Measurements from ENCODE around the gene APOBEC3B. TPM values are rescaled to one million over a fixed set of nuclear protein-coding genes. Genes with fewer than 3 reads are reported as not detected.
"Not testable (repeated sequence)": the region's sequence is repeated elsewhere in the genome, so short reads cannot be mapped to it uniquely, and the experiment has no call there.

Gene APOBEC3B
- total and polyA plus RNA-seq, 9 donors = 0.43 to 1.9 (median 1.1) TPM; not detected in 1

DNA sequence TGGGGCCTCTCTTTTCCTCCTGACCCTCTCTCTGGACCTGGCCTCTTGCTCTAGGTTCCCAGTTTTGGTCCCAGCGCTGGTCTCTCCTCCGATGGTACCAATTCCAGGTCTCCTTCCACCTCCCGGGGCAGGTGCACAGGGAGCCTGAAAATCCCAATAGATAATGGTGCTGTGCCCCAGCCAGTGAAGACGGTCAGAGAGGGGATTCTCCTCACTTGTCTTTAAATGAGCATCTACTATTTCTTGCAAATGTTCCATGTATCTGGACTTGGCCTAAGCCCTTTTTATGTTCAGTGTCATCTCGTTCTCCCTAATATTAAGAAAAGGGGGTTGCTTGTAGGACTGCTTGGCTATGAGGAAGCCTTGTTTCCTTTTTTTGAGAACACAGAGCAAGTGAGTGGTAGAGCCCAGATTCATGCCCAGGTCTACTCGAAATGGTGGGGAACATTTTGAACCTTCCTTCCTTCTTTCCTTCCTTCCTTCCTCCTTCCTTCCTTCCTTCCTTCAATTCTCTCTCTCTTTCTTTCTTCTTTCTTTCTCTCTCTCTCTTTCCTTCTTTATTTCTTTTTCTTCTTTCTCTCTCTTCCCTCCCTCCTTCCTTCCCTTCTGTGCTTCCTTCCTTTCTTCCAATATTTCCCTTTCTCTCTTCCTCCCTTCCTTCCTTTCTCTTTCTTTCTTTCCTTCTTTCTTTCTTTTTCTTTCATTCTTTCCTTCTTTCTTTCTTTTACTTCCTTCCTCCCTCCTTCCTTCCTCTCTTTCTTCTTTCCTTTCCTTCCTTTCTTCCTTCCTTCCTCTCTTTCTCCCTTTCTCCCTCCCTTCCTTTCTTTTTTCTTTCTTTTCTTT, 24.1 kb upstream of the APOBEC3B start:
- no peaks in the 10 kb centered on the region for H3K27me3 ChIP-seq
- no peak for TF ChIP-seq POLR2A (IDR thresholded peaks at IDR 0.05)
- TF ChIP-seq, protein P1, sequence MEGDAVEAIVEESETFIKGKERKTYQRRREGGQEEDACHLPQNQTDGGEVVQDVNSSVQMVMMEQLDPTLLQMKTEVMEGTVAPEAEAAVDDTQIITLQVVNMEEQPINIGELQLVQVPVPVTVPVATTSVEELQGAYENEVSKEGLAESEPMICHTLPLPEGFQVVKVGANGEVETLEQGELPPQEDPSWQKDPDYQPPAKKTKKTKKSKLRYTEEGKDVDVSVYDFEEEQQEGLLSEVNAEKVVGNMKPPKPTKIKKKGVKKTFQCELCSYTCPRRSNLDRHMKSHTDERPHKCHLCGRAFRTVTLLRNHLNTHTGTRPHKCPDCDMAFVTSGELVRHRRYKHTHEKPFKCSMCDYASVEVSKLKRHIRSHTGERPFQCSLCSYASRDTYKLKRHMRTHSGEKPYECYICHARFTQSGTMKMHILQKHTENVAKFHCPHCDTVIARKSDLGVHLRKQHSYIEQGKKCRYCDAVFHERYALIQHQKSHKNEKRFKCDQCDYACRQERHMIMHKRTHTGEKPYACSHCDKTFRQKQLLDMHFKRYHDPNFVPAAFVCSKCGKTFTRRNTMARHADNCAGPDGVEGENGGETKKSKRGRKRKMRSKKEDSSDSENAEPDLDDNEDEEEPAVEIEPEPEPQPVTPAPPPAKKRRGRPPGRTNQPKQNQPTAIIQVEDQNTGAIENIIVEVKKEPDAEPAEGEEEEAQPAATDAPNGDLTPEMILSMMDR (IDR thresholded peaks at IDR 0.05) = no peak
- no peak for TF ChIP-seq EP300 (IDR thresholded peaks at IDR 0.05)
- no peak overlapping the region for H3K4me3 ChIP-seq
- no peak overlapping the region for H3K27ac ChIP-seq
- no peaks in the 10 kb centered on the region for H3K9me3 ChIP-seq
- H3K4me1 ChIP-seq (ENCODE audit: insufficient read depth) = no peaks in the 10 kb centered on the region
- DNase-seq = no peak
- no peaks in the 10 kb centered on the region for H3K36me3 ChIP-seq
- WGBS, 3 donors = 83 to 90% (median 85%) methylated on average over 6 of the region's 6 CpGs
- intact Hi-C loops (cut with DNase I) = no loop called here

DNA sequence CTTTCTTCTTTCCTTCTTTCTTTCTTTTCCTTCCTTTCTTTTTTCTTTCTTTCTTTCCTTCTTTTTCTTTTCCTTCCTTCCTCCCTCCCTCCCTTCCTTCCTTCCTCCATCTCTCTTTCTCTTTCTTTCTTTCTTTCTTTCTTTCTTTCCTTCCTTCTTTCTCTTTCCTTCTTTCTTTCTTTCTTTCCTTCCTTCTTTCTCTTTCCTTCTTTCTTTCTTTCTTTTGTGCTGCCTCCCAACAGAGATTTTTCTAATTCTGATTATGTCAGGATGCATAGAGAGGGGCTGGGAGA, 23.6 kb upstream of the APOBEC3B start:
- H3K4me1 ChIP-seq (ENCODE audit: insufficient read depth); intact Hi-C loops (cut with DNase I); H3K27ac ChIP-seq; H3K36me3 ChIP-seq; H3K4me3 ChIP-seq; H3K9me3 ChIP-seq; H3K27me3 ChIP-seq; DNase-seq: not testable (repeated sequence)

DNA sequence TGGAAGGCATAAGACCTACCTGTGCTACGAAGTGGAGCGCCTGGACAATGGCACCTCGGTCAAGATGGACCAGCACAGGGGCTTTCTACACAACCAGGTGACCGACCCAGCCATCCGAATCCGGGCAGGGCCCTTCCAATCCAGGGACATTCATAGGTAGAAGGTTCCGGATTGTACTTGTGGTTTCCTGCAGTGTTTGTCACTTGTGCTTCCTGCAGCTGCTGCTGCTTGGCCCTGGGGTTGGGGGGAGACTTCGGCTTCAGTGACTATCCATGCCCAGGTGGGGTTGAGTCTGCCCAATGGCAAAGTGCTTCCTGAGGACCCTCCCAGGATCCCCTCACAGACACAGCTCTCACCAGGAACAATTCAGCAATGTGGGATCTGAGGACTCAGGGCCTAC, 22.6 kb upstream of the APOBEC3B start:
- intact Hi-C loops (cut with DNase I) = no loop called here
- Histone ChIP-seq H3K4me1 (ENCODE audit: insufficient read depth) (no peaks in the 10 kb centered on the region), H3K27ac (no peak overlapping the region), H3K27me3 (no peaks in the 10 kb centered on the region), H3K4me3 (no peak overlapping the region), H3K36me3 (no peaks in the 10 kb centered on the region), H3K9me3 (no peaks in the 10 kb centered on the region)
- WGBS, 3 donors = 78 to 88% (median 84%) methylated on average over 8 of the region's 8 CpGs
- no peak for DNase-seq
- TF ChIP-seq POLR2A (IDR thresholded peaks at IDR 0.05) = no peak
- TF ChIP-seq, protein P1 (IDR thresholded peaks at IDR 0.05) = no peak
- TF ChIP-seq EP300 (IDR thresholded peaks at IDR 0.05) = no peak

DNA sequence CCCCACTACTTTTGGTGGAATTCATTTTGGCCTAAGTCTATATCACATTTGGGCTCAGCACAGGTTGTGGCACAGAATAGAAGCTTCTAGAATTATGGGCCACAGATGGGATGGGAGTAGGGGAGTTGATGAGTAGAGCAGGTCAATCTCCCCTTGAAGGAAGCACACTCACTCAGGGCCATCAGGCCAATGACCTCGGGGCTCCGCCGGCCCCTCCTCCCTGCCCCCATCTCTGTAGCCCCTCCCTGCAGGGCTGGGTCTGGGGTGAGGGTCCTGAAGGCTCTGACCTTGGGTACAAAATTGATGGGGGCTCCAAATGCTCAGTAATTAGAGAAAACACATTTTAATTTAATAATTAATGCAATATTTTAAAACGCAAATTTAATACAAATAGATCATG, 21.5 kb upstream of the APOBEC3B start:
- H3K9me3 ChIP-seq; intact Hi-C loops (cut with DNase I): not testable (repeated sequence)
- 74 to 90% (median 86%) methylated on average over 3 to 4 of the region's 4 CpGs for WGBS, 3 donors

DNA sequence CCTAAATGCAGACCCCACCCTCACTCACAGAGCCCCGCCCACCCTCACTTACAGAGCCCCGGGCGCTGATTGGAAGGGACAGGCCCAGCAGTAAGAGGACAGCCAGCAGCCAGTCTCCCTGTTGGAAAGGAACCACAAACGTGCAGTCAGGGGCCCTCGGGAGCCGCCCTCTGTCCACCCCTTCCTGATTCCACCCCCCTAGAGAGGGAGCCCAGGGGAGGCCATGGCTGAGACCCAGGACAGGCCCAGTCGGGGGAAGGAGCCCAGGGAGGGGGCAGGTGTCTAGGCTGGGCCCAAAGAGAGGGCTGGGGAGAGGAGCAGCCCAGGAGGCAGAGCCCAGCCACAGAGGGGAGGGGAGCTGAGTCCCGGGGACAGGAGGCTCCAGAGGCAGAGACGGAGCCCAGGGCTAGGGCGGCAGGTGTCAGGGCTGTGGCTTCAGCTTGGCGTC, 18.8 kb upstream of the APOBEC3B start:
- WGBS, 3 donors = 17 to 23% methylated on average over 9 to 11 of the region's 11 CpGs; no CpG with 5 or more reads in 1 of the 3 donors
- H3K4me1 ChIP-seq (ENCODE audit: insufficient read depth); intact Hi-C loops (cut with DNase I); H3K9me3 ChIP-seq; H3K36me3 ChIP-seq; H3K27me3 ChIP-seq; H3K4me3 ChIP-seq; H3K27ac ChIP-seq: not testable (repeated sequence)
- peak in 3 of 5 donors; percentile 35 to 45 (median 44) for DNase-seq

More for the DNA sequence above, 21.5 kb upstream of the APOBEC3B start:
- not testable (repeated sequence) for DNase-seq; H3K4me1 ChIP-seq (ENCODE audit: insufficient read depth); H3K27ac ChIP-seq; H3K4me3 ChIP-seq; H3K36me3 ChIP-seq; H3K27me3 ChIP-seq

DNA sequence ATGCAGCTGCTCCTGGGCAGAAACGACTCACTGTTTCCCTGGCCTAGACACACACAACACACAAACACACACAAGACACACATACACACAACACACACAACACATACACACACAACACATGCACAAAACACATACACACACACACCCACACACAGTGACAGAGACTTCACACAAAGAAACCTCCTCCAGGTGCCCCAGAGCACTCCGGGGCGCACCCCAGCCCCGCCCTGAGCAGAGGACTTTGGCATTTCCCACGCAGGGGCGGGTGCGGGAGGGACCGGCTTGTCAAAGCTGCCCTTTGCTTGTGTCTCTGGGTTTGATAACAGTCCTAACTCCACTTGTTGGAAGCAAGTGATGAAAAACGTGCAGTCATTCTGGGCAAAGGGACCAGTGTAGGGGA, 18.3 kb upstream of the APOBEC3B start:
- H3K9me3 ChIP-seq = no peaks in the 10 kb centered on the region
- H3K4me3 ChIP-seq = no peak overlapping the region
- intact Hi-C loops (cut with DNase I) = no loop called here
- WGBS, 3 donors = 45 to 52% methylated on average over 9 of the region's 9 CpGs; no CpG with 5 or more reads in 1 of the 3 donors
- no peaks in the 10 kb centered on the region for H3K36me3 ChIP-seq
- H3K27ac ChIP-seq = no peak overlapping the region
- H3K4me1 ChIP-seq (ENCODE audit: insufficient read depth) = no peaks in the 10 kb centered on the region
- TF ChIP-seq, protein P1 (IDR thresholded peaks at IDR 0.05) = no peak
- no peak for TF ChIP-seq POLR2A (IDR thresholded peaks at IDR 0.05)
- no peak for TF ChIP-seq EP300 (IDR thresholded peaks at IDR 0.05)
- DNase-seq = no peak
- H3K27me3 ChIP-seq = no peaks in the 10 kb centered on the region
